Trophoblast cell (in vitro differentiated cells and primary cell): ENCODE results near the gene PLCB2.

ENCODE experiments used
- DNase-seq, 2 donors: peaks; one replicate each; pipeline ENCODE4 v3.0.0-alpha.2; 2016
- H2AFZ ChIP-seq: 2 replicates; pipeline ENCODE4 v1.6.1; 2013; ENCODE audit warnings: low read length, moderate library complexity, mild to moderate bottlenecking; ENCODE audit not compliant: insufficient read depth, poor library complexity
- H2AK5ac ChIP-seq: 2 replicates; pipeline ENCODE4 v1.6.1; 2013; ENCODE audit warnings: mild to moderate bottlenecking, low read length
- H2BK120ac ChIP-seq: 2 replicates; pipeline ENCODE4 v1.6.1; 2013; ENCODE audit warnings: low read length, mild to moderate bottlenecking, moderate library complexity; ENCODE audit not compliant: insufficient read depth, poor library complexity
- H2BK12ac ChIP-seq: 2 replicates; pipeline ENCODE4 v1.6.1; 2013; ENCODE audit warnings: mild to moderate bottlenecking, low read length, moderate library complexity
- H2BK5ac ChIP-seq: 2 replicates; pipeline ENCODE4 v1.6.1; 2013; ENCODE audit warnings: low read length, low read depth, moderate library complexity, mild to moderate bottlenecking; ENCODE audit not compliant: poor library complexity
- H3K14ac ChIP-seq: 2 replicates; pipeline ENCODE4 v1.6.1; 2013; ENCODE audit warnings: mild to moderate bottlenecking, low read length
- H3K18ac ChIP-seq: 2 replicates; pipeline ENCODE4 v1.6.1; 2013; ENCODE audit warnings: mild to moderate bottlenecking, low read length
- H3K23ac ChIP-seq: 2 replicates; pipeline ENCODE4 v1.6.1; 2013; ENCODE audit warnings: low read length
- H3K27ac ChIP-seq: 2 replicates; pipeline ENCODE4 v1.5.1; 2013; ENCODE audit warnings: low read depth, mild to moderate bottlenecking, inconsistent platforms, low read length, moderate library complexity
- H3K27me3 ChIP-seq: 2 replicates; pipeline ENCODE4 v1.6.1; 2013; ENCODE audit warnings: inconsistent platforms, mild to moderate bottlenecking, low read length, moderate library complexity; ENCODE audit not compliant: insufficient read depth
- H3K36me3 ChIP-seq, 2 experiments: 1 replicate in 1 of 2; 2 replicates in 1 of 2; pipeline ENCODE4 v1.6.1; 2013; ENCODE audit warnings: low read length in 2 of 2, mild to moderate bottlenecking in 2 of 2, moderate library complexity in 1 of 2; ENCODE audit not compliant: insufficient read depth in 2 of 2, control insufficient read depth in 1 of 2
- H3K4ac ChIP-seq: 2 replicates; pipeline ENCODE4 v1.6.1; 2013; ENCODE audit warnings: low read depth, mild to moderate bottlenecking, low read length, moderate library complexity
- H3K4me1 ChIP-seq, 2 experiments: 1 replicate in 1 of 2; 2 replicates in 1 of 2; pipeline ENCODE4 v1.6.1; 2013; ENCODE audit warnings: low read length in 2 of 2, mild to moderate bottlenecking in 2 of 2, moderate library complexity in 1 of 2; ENCODE audit not compliant: insufficient read depth in 2 of 2, control insufficient read depth in 1 of 2
- H3K4me2 ChIP-seq: 2 replicates; pipeline ENCODE4 v1.6.1; 2013; ENCODE audit warnings: inconsistent platforms, mild to moderate bottlenecking, low read length, moderate library complexity
- H3K4me3 ChIP-seq: 2 replicates; pipeline ENCODE4 v1.5.1; 2013; ENCODE audit warnings: mild to moderate bottlenecking, low read depth, low read length, inconsistent platforms
- H3K79me1 ChIP-seq: one replicate; pipeline ENCODE4 v1.6.1; 2013; ENCODE audit warnings: low read length
- H3K79me2 ChIP-seq: 2 replicates; pipeline ENCODE4 v1.6.1; 2013; ENCODE audit warnings: low read length, mild to moderate bottlenecking; ENCODE audit not compliant: control insufficient read depth, insufficient read depth, poor library complexity
- H3K9ac ChIP-seq: 2 replicates; pipeline ENCODE4 v1.6.1; 2013; ENCODE audit warnings: mild to moderate bottlenecking, low read length
- H3K9me3 ChIP-seq: 2 replicates; pipeline ENCODE4 v1.6.1; 2013; ENCODE audit warnings: low read depth, mild to moderate bottlenecking, control low read depth, inconsistent platforms, low read length; ENCODE audit not compliant: insufficient read depth
- H4K12ac ChIP-seq: 2 replicates; pipeline ENCODE4 v1.6.1; 2013; ENCODE audit warnings: low read depth, mild to moderate bottlenecking, low read length, moderate library complexity
- H4K8ac ChIP-seq: 2 replicates; pipeline ENCODE4 v1.6.1; 2013; ENCODE audit warnings: low read depth, mild to moderate bottlenecking, low read length, moderate library complexity
- H4K91ac ChIP-seq: one replicate; pipeline ENCODE4 v1.6.1; 2013; ENCODE audit warnings: low read depth, mild to moderate bottlenecking, low read length, moderate library complexity
- WGBS: extraction: QIAGEN DNeasy Blood & Tissue Kit; methylation state at CpG from one replicate; pipeline ENCODE4 v1.1.7; 2013; ENCODE audit warnings: missing lambda C conversion rate; ENCODE audit not compliant: insufficient read length, insufficient coverage; ENCODE audit errors: extremely low coverage; 5-methylcytosine and 5-hydroxymethylcytosine counted together

Gene PLCB2

GRCh38 chr15:40290545-40290917, 17.2 kb downstream of the PLCB2 start:
- Histone ChIP-seq H3K23ac (no peak overlapping the region), H4K12ac (no peak overlapping the region), H2BK12ac (no peak overlapping the region), H4K91ac (no peak overlapping the region), H3K4me1 (peaks cover 19 to 22% of the 10 kb centered on the region in 2 experiments), H3K79me2 (no peaks in the 10 kb centered on the region), H3K14ac (no peak overlapping the region), H3K9me3 (peaks cover 2% of the 10 kb centered on the region), H2AK5ac (no peak overlapping the region), H4K8ac (no peak overlapping the region), H2BK5ac (no peak overlapping the region), H2BK120ac (no peak overlapping the region), H3K4me3 (no peak overlapping the region), H3K79me1 (peaks cover 3% of the 10 kb centered on the region), H3K27ac (no peak overlapping the region), H3K4me2 (no peak overlapping the region), H2AFZ (no peak overlapping the region), H3K4ac (no peak overlapping the region), H3K36me3 (no peaks in the 10 kb centered on the region), H3K18ac (no peak overlapping the region), H3K9ac (no peak overlapping the region), H3K27me3 (peaks cover 18% of the 10 kb centered on the region)
- no CpG with 5 or more reads among the region's 12 CpGs for WGBS
- DNase-seq = no peak

DNA sequence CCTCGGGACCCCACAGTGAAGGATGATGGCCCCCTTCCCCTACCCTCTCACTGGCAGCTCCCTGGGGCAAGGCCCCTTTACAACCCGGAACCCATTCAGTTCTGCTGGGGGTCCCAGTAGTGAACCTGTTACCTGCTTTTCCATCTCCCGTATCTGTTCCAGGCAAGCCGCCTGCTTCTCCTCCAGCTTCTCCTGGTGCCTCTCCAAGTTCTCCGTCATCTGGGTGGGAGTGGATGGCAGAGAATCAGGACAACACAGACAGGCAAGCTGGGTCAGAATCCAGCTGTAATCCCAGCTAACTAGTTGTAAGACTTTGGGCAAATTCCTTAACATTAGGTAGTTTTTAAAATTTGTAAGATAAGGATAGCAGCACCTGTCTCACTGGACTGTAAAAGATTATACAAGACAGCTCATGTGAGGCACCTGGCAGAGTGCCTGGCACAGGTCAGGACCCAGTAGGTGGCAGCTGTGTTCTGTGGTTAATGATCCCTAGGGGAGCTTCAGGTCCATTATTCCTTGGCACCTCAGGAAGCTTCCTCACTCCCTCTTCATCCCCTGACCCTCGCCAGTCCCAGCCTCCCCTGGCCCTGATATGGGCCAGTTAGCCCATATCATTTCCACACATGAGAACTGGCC, 18.5 kb downstream of the PLCB2 start:
- Histone ChIP-seq H2AK5ac (no peak overlapping the region), H3K27me3 (peaks cover 18% of the 10 kb centered on the region), H2BK12ac (no peak overlapping the region), H3K23ac (no peak overlapping the region), H2AFZ (no peak overlapping the region), H3K14ac (no peak overlapping the region), H2BK5ac (no peak overlapping the region), H3K4me1 (peaks cover 22 to 25% of the 10 kb centered on the region in 2 experiments), H3K4ac (no peak overlapping the region), H3K4me2 (no peak overlapping the region), H4K8ac (no peak overlapping the region), H2BK120ac (no peak overlapping the region), H3K36me3 (no peaks in the 10 kb centered on the region), H4K12ac (no peak overlapping the region), H3K4me3 (no peak overlapping the region), H3K79me2 (no peaks in the 10 kb centered on the region), H3K18ac (no peak overlapping the region), H4K91ac (no peak overlapping the region), H3K27ac (no peak overlapping the region), H3K9ac (no peak overlapping the region), H3K9me3 (peaks cover 2% of the 10 kb centered on the region), H3K79me1 (peaks cover 6% of the 10 kb centered on the region)
- WGBS = no CpG with 5 or more reads among the region's 6 CpGs
- no peak for DNase-seq

- no peak overlapping the region for H2BK120ac ChIP-seq
- H3K9ac ChIP-seq = no peak overlapping the region
- H2BK12ac ChIP-seq = peak overlapping the region; percentile 23
- no peaks in the 10 kb centered on the region for H3K36me3 ChIP-seq
- H3K4ac ChIP-seq = no peak overlapping the region
- H3K9me3 ChIP-seq = peaks cover 2% of the 10 kb centered on the region
- H3K79me2 ChIP-seq = no peaks in the 10 kb centered on the region
- no peak overlapping the region for H4K12ac ChIP-seq
- peaks cover 26 to 31% of the 10 kb centered on the region in 2 experiments for H3K4me1 ChIP-seq
- H2AK5ac ChIP-seq = no peak overlapping the region
- no peak overlapping the region for H3K4me2 ChIP-seq
- H3K23ac ChIP-seq = no peak overlapping the region
- WGBS = no CpG with 5 or more reads among the region's 4 CpGs
- H3K4me3 ChIP-seq = no peak overlapping the region
- H2AFZ ChIP-seq = no peak overlapping the region
- peaks cover 31% of the 10 kb centered on the region for H3K27me3 ChIP-seq
- H2BK5ac ChIP-seq = no peak overlapping the region
- no peak overlapping the region for H4K8ac ChIP-seq
- no peak overlapping the region for H3K27ac ChIP-seq
- no peak for DNase-seq
- peaks cover 6% of the 10 kb centered on the region for H3K79me1 ChIP-seq
- H3K14ac ChIP-seq = no peak overlapping the region
- no peak overlapping the region for H3K18ac ChIP-seq
- H4K91ac ChIP-seq = no peak overlapping the region
Measured at GRCh38 chr15:40287968-40288367, 19.8 kb downstream of the PLCB2 start.

- H3K4ac ChIP-seq = no peak overlapping the region
- peaks cover 10% of the 10 kb centered on the region for H3K79me1 ChIP-seq
- H2BK5ac ChIP-seq = no peak overlapping the region
- peaks cover 2% of the 10 kb centered on the region for H3K9me3 ChIP-seq
- H4K12ac ChIP-seq = no peak overlapping the region
- H2BK12ac ChIP-seq = no peak overlapping the region
- no peak overlapping the region for H3K23ac ChIP-seq
- H2AFZ ChIP-seq = no peak overlapping the region
- H3K18ac ChIP-seq = no peak overlapping the region
- peaks cover 36% of the 10 kb centered on the region for H3K27me3 ChIP-seq
- no peaks in the 10 kb centered on the region for H3K36me3 ChIP-seq
- no peak overlapping the region for H3K14ac ChIP-seq
- H3K4me3 ChIP-seq = no peak overlapping the region
- H4K8ac ChIP-seq = no peak overlapping the region
- no peak overlapping the region for H3K27ac ChIP-seq
- no peak overlapping the region for H2BK120ac ChIP-seq
- WGBS = no CpG with 5 or more reads among the region's 3 CpGs
- H2AK5ac ChIP-seq = no peak overlapping the region
- H3K4me1 ChIP-seq = peaks cover 31 to 34% of the 10 kb centered on the region in 2 experiments
- H3K79me2 ChIP-seq = peaks cover 2% of the 10 kb centered on the region
- H3K9ac ChIP-seq = no peak overlapping the region
- no peak overlapping the region for H4K91ac ChIP-seq
- no peak overlapping the region for H3K4me2 ChIP-seq
- DNase-seq = no peak
Measured at GRCh38 chr15:40287505-40287904, 20.2 kb downstream of the PLCB2 start.
